ENCODE measurements around the gene ADAM12.

GRCh38 chr10:126433351-126433750, 45.1 kb upstream of the ADAM12 start:
- no peak for TF ChIP-seq EZH2 (optimal IDR thresholded peaks at IDR 0.05; ENCODE audit: low read depth, low read length)
- TF ChIP-seq, protein P1, sequence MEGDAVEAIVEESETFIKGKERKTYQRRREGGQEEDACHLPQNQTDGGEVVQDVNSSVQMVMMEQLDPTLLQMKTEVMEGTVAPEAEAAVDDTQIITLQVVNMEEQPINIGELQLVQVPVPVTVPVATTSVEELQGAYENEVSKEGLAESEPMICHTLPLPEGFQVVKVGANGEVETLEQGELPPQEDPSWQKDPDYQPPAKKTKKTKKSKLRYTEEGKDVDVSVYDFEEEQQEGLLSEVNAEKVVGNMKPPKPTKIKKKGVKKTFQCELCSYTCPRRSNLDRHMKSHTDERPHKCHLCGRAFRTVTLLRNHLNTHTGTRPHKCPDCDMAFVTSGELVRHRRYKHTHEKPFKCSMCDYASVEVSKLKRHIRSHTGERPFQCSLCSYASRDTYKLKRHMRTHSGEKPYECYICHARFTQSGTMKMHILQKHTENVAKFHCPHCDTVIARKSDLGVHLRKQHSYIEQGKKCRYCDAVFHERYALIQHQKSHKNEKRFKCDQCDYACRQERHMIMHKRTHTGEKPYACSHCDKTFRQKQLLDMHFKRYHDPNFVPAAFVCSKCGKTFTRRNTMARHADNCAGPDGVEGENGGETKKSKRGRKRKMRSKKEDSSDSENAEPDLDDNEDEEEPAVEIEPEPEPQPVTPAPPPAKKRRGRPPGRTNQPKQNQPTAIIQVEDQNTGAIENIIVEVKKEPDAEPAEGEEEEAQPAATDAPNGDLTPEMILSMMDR (IDR thresholded peaks at IDR 0.05; ENCODE audit: low read length): no peak
